Glomerular visceral epithelial cell (primary cell): ENCODE measurements around the gene C1orf216.
A peak's percentile ranks its signal among the peaks of the same experiment; 100 is the strongest.
"Not testable (repeated sequence)": the region's sequence is repeated elsewhere in the genome, so short reads cannot be mapped to it uniquely, and the experiment has no call there.

ENCODE experiments used
- DNase-seq: peaks from one replicate; pipeline ENCODE4 v3.0.0-alpha.2; 2016; ENCODE audit errors: extremely low spot score

The C1orf216 gene

DNA sequence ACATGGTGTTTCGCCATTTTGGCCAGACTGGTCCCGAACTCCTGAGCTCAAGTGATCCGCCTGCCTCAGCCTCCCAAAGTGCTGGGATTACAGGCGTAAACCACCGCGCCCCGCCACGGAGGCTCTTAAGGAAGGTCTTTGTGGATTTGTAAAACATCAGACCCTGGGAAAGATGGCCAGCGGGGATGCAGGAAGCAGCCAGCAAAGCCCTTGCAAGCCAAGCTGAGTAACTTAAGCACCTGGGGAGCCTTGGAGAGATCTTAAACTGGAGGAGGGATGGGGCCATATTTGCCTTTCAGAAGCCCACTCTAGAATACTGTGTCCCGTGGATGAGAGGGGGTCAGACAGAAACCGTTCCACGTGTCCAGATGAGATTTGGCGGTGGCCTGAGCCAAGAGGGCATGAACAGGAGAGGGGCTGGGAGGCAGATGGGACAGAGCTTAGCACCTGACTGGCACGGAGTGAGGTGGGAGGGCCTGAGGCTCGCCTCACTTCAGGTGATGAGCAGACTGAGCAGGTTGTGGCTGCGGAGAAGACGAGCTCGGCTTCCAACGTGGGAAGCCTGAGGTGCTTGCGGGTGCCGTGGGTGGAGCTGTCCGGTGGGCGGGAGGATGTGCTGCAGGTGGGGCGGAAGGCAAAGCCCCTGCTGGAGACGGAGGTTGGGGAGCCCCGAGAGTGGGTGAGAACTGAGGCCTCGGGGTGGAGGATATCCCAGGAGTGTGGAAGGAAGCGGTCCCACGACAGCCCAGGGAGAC lies 11.7 kb downstream of the C1orf216 start:
- DNase-seq = no peak

DNA sequence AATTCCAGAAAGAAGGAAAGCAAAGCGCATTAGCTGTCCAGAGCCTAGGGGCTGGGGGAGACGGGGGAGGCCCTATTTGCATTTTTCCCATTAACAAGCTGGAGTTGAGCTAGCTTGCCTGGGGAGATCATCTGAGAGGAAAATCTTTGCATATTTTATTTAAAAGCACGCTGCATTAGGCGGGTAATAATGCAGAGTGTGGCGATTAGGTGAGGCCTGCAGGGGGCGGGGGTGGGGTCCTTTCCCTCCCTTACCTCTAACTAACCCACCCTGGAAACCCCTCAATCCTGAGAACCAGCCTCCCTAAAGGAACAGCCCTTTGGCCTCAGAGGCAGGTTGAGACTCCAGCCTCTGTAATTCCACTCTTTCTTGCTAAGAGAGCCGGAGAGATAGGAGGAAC lies 16.2 kb downstream of the C1orf216 start:
- DNase-seq = no peak

DNA sequence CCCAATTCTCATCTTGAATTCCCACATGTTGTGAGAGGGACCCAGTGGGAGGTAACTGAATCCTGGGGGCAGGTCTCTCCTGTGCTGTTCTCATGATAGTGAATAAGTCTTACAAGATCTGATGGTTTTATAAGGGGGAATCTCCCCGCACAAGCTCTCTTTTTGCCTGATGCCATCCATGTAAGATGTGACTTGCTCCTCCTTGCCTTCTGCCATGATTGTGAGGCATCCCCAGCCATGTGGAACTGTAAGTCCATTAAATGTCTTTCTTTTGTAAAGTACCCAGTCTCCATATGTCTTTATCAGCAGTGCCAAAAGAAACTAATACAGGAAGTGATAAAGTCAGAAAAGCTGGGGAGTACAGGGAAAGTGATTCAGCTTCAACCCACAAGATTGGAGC lies 19.5 kb downstream of the C1orf216 start:
- DNase-seq = not testable (repeated sequence)

DNA sequence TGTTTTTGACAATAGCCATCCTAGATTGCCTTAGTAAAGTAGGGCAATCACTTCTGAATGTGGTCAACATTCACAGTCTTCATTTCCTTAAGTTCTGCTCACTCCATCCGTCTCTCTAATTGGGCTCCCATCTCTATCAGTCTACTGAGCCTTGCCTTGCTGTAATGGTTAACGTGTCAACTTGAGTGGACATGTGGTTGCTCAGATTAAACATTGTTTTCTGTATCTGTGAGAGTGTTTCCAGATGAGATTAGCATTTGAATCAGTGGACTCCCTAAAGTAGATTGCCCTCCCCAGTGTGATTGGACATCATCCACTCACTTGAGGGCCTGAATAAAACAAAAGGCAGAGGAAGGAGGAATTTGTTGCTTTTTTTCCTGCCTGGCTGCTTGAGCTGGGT lies 26.4 kb downstream of the C1orf216 start:
- DNase-seq = no peak

DNA sequence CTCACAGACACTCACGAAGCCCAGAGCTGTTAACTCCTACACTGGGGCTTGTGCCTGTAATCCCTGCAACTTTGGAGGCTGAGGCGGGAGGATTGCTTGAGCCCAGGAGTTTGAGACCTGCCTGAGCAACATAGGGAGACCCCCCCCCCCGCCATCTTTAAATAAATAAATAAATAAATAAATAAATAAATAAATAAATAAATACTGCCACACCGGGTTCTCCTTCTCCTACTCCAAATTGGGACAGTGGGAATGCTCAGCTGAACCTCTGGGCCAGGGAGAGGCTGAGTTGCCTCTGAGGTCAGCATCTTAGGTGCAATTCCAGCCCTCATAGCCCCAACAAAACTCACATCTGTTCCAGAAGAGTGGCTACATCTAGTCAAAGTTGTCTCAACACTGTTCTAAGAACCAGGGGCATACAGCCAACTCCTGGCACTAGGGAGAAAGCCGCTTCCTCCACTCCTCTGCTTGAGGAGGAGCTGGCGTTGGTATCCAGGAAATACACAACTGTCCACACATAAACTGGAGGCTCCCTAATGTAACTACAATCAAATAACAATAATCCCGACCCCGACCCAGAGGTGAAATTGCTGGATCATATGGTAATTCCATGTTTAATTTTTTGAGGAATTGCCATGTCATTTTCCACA lies 27.0 kb downstream of the C1orf216 start:
- DNase-seq = no peak

DNA sequence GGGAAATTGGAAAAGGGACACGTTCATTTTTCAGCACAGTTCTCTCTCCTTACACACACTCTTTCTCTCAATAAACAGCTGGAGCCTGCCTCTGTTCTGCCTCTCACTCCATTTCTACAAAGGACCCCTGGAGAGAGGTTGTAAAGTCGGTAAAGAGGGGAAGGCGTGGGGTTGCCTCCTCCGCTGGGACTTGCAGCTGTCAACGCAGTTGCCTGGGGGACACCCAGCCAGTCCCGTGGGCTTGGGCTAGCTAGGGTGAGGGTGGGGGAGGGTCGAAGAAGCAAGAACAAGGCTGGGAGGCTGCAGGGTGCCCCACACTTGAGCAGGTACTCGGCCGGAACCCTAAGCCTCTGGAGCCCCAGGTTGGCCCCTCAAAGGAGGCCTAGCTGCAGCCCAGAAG lies 27.6 kb downstream of the C1orf216 start:
- no peak for DNase-seq

DNA sequence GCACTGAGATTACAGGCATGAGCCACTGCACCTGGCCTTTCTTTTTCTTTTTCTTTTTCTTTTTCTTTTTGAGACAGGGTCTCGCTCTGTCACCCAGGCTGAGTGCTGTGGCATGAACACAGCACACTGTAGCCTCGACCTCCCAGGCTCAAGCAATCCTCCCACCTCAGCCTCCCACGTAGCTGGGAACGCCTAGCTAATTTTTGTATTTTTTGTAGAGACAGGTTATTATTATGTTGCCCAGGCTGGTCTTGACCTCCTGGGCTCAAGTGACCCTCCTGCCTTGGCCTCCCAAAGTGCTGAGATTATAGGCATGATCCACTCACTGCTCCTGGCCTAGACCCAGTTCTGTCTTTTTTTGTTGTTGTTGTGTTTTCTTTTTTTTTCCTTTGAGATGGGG lies 28.6 kb downstream of the C1orf216 start:
- DNase-seq = not testable (repeated sequence)

DNA sequence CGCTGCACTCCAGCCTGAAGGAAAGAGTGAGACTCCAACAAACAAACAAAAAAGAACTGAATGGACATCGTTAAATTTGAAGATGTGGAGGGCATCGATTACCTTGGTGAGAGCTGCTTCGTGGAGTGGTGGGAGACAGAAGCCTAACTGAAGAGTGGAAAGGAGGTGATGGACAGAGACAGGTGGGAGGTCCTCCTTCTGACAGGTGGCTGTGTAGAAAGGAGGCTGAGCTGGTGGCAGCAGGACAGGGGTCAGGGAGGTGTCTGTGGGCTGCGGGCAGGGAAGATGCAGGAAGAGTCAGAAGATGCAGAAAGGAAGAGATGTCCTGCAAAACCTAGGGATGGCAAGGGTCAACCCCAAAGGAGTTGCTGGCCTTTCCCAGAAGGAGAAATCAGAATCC lies 30.5 kb downstream of the C1orf216 start:
- DNase-seq = no peak

DNA sequence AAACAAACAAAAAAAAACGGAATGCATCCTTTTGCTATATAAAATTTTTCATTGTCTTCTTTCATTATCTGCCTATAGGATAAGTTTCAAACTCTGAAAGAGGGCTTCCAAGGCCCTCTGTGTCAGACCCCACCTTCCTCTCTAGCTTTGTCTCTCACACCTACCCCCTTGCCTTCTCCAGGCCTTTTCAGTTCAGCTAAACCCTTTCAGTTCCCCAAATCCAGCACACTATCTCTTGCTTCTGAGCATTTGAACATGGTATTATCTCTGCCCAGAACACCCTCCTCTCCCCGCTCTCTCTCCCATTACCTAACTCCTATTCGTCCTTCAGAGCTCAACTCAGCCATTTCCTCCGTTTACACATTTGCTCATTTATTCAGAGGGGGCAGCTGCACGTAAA lies 35.7 kb downstream of the C1orf216 start:
- no peak for DNase-seq

DNA sequence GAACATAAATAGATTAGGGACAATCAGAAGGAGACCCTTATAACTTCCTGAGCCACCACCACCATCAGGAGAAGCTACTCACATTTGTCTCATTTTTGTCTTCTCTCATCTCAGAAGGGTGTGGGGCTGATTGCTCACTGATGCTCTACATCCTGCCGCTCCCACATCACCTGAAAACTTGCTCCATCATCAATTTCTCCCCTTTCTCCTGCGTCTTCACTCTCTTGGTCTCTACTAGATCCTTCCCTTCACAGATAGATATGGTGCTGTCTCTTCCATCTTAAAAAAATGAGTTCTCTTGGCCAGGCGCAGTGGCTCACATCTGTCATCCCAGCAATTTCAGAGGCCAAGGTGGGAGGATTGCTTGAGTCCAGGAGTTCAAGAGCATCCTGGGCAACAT lies 38.4 kb downstream of the C1orf216 start:
- no peak for DNase-seq

DNA sequence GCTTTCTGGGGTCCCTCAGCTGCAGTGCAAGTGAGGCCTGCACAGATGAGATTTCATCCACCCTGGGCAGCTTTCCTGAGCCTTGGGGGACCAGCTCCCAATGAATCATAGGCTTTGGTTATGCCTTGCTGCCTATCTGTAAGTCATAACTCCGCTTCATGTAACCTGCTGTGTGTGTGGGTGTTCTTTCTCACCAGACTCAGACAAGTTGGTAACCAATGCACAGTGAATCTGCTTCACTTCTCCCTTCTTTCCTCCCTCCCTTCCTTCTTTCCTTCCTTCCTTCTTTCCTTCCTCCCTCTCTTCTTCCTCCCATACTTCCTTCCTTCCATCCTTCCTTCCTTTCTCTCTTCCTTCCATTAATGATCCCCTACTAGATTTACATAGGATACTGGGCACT lies 42.9 kb downstream of the C1orf216 start:
- peak; percentile 53 for DNase-seq

DNA sequence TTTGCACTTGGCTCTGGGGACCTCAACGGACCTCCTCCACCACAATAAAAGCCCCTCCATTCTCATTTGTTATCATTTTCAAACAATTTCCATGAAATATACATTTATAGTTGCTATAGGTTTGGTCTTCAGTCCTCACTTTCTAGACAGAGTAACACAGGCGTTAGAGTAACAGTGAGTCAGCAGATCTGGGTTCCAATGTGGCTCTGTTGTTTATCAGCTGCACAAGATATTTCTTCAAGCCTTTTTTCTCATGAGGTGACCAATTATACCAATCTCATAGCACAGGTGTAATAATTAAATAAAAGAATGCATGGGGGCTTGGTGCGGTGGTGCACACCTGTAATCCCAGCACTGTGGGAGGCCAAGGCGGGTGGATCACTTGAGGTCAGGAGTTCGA lies 44.6 kb downstream of the C1orf216 start:
- no peak for DNase-seq

DNA sequence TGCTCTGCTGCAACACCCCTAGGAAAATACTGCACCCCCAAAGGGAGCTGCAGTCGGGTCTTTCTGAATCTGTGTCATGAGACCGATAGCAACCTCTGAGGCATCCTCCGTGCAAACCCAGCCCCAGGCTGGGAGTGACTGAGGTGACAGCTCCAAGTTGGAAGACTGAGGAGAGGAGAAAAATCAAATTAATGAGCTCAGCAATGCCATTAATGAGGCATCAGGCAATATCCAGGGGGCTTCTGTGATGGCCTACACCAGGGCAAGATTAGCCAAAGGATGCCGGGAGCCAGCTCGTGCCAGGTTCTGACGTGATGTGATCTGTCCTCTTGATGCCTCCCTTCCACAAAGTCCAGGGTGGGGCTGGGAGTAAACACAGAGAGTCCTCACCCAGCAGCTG lies 46.6 kb downstream of the C1orf216 start:
- DNase-seq = no peak

DNA sequence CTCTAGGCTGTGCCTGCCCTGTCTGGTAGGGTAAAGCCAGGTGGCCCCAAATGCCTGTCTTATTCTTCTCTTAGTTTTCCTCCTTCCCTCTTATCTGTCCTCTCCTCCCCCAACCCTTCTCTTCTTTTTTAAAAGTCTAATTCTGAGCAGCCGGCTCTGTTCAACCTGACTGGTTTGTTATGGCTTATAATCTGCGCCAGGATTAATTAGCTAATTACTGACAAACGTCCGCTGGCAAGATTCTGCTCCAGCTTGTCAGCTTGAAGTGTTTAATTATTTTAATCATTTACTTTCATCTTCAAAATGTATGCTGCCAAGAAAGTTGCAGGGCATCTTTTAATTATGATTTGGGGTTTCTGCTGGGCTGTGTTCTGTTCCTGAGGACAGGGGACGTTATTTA lies 50.2 kb downstream of the C1orf216 start:
- DNase-seq = no peak

DNA sequence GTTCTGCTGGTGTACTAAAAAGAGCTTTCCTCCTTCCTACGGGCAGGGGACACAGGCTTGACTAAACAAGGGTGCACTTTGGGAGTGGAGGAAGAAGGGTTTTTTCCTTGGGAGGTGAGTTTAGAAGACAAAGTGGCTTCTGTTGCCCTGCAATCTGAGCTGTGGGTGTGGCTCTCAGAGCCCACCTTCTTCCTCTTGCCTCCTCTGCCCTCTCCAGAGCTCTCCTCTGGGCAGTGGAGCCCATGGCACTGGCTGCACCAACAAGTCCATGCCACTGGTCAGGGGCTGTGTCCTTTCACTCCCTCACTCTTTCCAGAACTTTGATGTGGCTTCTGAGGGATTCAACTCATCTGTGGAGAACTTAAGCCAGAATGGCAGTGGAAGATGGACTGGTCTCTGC lies 51.8 kb downstream of the C1orf216 start:
- DNase-seq = no peak

DNA sequence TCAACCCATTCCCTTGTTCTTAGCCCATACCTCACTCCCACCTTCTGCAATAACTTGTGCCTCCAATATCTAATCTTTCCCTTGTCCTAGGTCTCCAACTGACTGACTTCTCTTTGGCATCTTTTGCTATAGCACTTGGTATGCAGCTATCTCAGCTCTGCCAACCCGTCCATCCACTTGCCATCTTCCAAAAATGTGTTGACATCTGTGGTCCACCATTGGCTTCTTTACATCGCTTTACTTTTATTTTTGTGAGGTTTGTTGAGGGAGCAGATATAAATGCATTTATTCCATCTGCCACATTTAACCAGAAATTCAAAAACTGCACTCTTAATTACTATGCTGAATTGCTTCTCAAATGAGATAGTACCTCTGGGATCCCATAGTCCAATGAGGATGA lies 52.5 kb downstream of the C1orf216 start:
- no peak for DNase-seq
